ENCODE measurements around the gene MLLT3.

MLLT3 gene

DNA sequence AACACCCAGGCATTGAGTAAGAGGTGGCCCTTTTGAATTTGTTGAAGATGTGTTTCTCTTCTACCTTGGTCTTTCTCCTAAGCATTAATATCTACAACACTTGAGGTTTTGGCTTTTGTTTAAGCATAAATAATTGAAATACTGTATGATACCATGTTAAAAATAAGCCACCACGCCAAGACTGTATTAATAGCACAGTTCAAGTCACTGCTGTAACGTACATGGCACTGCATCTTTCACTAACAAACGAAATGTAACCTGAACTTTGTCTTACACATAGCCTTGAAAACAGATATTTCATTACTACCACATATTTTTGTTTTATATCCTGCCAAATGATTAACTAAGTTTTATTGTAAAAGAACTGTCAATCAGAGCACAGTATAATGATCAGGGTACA is 112.8 kb downstream of the MLLT3 start:
- DNase-seq (ENCODE audit: low read depth) = no peak

DNA sequence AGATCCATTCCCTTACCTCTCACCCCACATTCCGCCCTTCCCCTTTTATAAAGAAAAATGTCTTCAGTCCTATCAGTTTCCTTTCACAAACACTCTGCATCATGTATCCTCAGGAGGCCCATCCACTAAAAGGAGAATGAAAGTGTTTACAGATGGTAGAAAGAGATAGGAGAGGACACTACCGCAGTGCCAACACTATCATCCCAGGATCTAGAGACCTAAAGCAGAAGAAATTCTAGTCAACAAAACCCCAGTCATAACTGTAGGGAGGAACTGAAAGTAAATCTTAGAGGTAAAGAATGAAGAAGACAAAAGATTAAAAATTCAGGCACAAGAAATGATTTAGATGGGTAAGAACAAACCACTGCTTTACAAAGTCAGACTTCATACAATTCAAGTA is 114.1 kb downstream of the MLLT3 start:
- DNase-seq (ENCODE audit: low read depth) = no peak

DNA sequence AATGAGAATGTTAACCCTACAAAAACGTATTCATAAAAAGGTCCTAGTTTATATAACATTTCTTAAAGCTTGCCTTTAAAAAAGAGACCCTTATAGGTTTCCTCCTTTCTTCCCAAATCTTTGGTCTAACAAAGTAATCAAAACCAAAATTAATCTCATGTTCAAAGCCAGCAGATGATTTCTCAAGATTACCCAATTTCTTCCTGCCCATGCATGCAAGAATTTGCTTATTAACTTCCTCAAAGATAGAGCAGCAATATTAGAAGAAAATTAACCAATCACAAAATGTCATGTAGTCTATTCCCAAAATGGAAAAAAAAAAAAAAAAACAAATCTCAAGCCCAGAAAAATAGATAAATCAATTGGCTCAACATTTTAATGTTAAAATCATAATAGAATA is 114.9 kb downstream of the MLLT3 start:
- no peak for DNase-seq (ENCODE audit: low read depth)

DNA sequence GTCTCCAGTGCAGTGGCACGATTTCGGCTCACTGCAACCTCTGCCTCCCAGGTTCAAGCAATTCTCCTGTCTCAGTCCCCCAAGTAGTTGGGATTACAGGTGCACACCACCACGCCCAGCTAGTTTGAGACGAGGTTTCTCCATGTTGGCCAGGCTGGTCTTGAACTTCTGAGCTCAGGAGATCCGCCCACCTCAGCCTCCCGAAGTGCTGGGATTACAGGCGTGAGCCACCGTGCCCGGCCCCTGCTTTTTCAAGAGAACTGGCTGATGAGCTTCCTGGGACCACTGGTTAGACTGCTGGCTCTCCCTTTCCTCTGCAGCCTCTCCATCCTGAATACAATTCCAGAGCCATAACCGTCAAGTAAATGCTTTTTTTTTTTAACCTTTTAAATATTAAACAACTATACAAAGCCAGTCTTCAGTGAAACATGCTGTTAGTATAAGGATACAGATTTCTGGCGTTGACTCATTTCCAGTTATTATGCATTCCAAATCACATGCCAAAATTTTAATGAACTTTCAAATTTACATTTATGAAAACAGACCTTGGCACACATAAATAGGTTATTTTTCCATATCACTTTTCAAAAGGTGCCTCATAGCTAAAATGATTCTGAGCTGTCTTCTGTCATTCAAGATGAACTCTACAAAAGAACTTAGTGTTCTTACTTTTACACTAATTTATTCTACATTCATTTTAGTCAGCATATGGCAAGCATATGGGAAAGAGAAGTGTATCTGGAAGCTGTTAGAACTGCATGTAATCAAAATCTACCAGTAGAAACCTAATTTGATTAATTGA is 116.0 kb downstream of the MLLT3 start:
- DNase-seq (ENCODE audit: low read depth) = no peak

DNA sequence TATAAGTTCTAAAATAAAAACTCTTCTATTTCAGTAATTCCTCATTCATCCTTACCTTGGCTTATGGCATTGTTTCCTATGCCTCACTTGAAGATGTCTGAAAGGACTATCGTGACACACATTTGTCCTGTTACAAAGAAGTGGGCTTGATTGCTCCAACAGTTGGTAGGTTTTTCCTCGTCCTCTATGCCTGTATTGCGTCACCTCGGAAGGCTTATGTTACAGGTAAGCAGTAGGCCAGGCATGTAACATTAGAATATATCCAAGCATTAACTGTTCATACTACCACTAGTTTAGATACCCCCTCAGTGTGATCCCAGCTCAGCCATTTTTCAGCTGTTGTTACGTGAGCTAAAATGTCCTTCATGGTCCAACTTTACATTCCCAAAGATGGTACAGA is 116.7 kb downstream of the MLLT3 start:
- DNase-seq (ENCODE audit: low read depth) = no peak

DNA sequence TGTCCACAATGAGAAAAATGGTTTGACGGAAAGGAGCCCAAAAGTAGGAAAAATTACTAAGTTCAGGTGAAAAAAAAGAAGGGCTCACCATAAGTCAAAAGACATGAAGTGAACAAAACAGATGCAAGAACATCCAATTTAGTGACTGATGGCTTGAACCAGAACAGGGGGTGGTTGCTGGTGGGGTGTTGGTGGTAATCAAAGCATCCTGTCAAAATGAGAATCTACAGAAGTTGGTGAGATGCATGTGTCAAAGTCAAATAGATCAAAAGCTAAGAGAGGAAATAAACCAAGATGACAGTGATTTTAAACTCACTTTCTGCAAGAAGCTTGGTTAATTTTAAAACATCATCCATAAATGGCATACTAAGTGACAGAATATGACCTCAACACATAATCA is 117.4 kb downstream of the MLLT3 start:
- no peak for DNase-seq (ENCODE audit: low read depth)

DNA sequence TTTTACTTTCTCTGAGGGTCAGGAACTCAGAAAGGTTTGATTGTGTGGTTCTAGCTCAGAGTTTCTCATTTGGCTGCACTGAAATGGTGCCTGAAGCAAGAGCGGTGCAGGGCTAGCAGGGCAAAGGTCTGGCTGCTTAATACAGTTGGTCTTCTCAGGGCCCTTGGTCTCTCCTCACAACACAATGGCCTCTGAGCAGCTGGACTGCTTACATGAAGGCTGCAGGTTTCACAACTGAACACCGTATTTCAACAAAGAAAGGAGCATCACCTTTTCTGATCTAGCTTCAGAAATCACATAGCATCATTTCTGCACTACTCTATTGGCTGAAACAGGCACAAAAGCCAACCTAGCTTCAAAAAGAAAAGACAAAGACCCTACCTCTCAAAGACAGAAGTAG is 122.2 kb downstream of the MLLT3 start:
- no peak for DNase-seq (ENCODE audit: low read depth)

DNA sequence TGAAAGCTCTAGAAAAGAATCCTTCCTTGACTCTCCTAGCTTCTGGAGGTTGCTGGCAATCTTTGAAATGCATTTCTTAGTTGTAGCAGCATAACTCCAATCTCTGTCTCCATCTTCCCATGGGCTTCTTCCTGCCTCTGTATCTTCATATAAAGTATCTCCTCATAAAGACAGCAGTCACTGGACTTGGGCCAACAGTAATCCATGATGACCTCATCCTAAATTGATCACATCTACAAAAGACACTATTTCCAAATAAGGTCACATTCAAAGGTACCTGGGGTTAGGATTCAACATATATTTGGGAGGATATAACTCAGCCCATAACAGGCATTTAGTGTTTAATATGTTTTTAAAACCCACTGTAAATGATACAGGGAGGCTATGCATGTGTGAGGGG is 123.3 kb downstream of the MLLT3 start:
- DNase-seq (ENCODE audit: low read depth) = no peak

DNA sequence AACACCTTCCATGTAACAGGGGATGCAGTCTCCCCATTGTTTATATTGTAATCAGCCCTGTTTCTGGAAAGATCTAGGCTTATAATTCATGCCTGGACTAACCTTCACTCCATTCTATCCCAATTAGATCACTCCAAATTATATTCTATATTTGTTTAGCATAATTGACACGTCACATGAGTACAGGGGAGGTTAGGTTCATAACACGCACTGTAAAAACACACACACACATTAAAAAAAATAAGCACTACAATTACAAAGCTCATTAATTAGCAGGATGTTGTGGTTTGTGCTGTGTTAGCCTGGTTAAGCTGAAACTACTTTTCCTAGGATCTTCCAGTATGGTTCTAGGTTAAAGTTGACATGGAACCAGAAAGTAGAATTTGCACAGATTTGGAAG is 126.0 kb downstream of the MLLT3 start:
- DNase-seq (ENCODE audit: low read depth) = no peak

DNA sequence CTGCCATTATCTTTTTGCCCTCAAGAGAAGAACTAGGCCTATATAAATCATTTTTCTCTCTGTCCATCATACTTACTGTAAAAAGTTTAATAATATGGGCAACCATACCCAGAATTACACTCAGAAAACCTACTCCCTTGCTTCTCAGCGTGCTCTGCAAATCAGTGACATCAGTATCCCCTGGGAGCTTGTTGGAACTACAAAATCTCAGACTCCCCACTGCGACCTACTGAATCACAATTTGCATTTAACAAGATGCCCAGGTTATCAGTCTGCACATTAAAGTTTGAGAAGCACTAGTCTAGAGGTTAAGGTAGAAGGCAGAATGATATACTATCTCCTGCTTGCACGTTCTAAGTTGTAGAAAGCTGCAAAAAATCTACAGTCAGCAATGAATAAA is 127.2 kb downstream of the MLLT3 start:
- no peak for DNase-seq (ENCODE audit: low read depth)

DNA sequence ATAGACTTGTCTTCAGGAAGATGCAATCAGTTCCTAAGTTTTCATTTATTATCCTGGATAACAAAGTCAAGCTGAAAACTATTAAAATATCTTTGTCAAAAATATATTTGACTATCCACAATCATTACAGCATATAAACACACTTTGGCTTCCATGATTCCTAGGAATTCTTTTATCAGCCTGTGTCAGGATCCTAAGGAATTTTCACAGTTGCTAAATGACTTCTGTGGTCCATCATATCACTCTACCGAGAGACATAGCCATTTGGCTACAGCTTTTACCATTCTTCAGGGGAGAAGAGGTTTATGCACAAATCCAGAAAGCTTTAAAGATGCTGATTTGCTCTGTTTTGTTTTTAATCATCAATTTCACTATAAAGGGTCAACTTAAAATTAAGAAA is 128.3 kb downstream of the MLLT3 start:
- DNase-seq (ENCODE audit: low read depth) = no peak

DNA sequence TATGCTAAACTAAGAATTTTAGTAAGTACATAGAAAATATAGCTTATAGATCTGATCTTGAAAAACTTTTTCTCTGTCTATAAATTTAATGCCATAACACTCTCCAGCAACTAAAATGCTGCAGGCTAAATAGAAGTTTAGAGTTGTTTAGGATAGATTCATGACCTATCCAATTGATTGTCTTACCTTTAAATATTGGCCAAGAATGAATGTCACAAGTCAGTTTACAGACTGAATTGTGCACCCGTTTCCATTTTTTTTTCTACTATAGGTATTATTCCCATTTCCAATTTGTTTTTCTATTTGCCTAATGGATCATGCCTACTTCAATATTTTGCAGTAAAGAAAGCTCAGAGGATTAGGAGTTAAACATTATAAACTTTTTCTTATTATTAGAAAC is 129.5 kb downstream of the MLLT3 start:
- no peak for DNase-seq (ENCODE audit: low read depth)

DNA sequence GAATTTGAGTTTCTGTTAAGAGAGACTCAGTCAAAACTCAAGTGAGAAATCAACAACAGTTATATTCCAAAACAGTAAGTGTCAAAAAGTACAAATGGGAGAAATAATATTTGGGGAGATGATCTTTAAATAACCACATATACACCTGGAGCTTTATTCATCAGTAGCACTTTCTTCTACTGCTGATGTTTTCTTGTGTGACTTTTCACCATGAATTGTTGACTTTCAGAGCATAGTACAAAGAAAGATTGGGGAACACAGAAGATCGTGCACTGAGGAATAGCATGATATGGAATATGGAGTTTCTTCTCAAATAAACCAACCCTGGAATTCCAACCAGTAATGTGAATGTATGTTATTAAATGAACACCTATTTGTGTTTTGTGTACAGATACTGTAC is 130.7 kb downstream of the MLLT3 start:
- DNase-seq (ENCODE audit: low read depth) = no peak

DNA sequence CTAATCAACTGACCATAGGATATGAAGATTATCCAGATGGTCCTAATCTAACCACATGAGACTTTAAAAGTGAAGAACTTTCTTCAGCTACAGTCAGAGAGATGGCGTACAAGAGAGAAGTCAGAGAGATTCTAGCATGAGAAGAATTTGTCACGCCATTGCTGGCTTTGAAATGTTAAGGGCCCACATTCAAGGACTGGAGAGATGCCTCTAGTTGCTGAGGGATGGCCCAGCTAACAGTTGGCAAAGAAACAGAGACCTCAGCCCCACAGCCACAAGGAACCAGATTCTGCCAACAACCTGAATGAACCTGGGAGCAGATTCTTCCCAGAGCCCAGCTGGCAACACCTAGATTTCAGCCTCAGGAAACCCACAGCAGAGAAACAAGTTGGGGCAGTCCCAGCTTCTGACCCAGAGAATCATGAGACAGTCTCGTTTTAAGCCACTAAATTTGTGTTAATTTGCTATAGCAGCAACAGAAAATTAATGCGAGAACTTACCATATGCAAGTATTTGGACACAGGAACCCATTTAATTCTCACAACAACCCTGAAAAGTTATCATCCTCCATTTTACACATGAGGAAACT is 132.0 kb downstream of the MLLT3 start:
- no peak for DNase-seq (ENCODE audit: low read depth)

DNA sequence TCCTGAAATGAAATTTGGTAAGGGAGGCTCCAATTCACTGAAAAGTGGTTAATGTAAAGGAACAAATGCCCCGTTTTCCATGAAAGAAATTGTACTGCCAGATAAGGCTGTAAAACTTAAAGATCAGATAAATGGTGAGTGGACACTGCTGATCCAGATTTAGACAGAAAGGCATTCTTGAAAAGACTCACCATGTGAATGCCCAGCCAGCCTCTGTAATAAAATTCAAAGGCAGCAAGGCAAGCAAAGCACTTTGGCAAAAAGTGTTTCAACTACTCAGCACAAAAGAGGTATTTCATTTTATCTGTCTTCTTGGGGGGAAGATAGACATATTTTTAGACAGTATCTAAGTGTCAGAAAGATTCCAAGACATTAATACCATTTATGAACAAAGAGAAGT is 133.6 kb downstream of the MLLT3 start:
- no peak for DNase-seq (ENCODE audit: low read depth)

DNA sequence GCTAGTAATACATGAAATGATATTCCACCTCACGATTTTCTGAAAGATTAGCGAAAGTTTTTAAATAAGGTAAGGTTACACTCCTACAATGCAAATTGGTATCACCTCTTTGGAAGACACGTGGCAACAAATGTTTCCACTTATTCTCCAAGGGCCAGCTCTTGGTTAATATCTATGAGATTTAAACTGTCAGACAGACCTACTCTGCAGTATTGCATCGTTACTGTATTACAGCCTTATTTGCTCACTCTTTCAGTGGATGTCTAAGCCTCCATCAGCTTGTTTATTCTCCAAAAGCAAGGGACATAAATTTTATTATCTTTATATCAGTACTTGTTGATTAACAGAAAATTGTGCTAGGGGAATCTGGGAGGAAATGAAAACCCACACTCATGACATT is 135.7 kb downstream of the MLLT3 start:
- no peak for DNase-seq (ENCODE audit: low read depth)

DNA sequence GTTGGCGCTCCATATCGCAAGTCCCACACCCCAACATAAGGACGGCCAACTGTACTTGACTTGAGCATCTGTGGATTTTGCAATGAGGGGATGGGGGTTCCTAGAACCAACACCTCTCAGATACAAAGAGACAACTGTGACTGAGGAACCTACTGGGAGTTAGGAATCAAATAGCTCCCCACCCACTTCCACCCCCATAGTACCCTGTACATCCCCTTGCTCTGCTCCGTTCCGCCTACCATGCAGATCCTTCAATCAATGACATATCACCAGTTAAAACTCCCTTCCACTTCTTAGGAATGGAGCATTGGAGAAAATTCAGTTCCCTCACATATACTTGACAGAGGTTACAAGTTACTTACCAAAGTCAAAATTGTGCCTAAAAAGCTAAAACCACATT is 140.9 kb downstream of the MLLT3 start:
- no peak for DNase-seq (ENCODE audit: low read depth)

DNA sequence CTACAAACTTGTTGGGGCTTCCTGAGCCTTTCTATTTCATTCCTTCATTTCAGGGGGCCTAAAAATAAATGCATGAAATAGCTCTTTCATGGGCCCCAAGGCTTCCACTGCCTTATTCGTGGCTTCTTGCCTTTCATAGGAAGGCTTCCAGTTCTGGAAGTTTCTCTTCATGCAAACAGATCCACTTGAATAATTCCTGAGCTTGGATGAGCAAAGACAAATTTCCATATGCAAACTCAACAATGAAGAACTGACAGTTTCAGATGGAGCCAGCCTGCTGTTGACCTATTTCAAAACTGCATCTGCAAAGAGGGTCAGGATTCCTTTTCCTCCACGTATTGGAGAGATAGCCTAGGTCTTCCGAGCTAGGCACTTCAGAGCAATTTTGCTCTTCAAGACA is 142.1 kb downstream of the MLLT3 start:
- no peak for DNase-seq (ENCODE audit: low read depth)

DNA sequence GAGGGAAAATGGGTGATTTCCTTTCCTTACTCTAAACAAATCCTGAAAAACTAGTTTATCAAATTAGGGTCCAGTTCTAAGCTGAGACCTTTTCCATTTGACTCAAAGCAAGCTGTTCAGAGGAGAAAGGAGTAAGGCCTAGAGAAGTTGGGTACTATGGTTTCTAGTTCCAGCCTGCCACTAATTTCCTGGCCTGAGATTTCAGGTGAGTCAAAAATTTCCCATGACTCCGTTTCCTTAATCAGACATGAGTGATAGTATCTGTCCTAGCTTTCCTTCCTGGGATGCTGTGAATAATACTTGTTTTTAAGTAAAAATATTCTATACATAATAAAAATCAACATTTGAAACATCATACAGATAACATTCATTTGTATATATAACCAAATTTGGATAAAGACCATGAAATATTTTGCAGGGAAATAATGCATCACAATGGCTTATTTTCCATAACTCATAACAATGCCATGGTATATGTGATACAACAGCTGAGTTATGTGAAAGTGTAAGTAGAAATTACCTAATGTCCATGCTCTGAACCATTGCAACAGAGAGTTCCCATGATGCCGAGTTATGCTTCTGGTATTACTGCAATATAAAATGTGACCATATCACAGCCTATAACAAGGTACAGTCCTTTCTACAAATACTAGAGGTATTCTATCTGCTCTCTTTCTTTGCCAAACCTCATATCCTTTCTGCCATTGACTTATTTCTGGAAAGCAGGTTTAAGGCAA is 142.7 kb downstream of the MLLT3 start:
- DNase-seq (ENCODE audit: low read depth) = no peak

DNA sequence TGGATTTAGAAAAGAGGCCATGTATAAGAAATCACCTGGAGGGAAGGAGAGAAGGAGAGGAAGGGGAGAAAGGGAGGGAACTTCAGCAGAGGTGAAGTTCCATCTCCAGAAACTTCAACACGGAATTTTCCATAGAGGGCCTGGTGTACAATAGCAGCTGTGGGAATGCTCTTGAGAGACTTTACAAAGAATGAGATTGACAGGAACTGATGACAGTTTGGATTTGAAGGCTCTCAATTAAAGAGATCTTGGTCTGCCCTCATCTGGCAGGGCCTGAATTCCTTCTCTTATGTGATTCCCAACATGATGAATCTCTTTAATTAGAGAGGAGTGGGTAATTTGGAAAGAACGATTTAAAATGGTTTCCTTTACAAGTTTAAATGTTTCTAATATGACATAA is 143.5 kb downstream of the MLLT3 start:
- no peak for DNase-seq (ENCODE audit: low read depth)

DNA sequence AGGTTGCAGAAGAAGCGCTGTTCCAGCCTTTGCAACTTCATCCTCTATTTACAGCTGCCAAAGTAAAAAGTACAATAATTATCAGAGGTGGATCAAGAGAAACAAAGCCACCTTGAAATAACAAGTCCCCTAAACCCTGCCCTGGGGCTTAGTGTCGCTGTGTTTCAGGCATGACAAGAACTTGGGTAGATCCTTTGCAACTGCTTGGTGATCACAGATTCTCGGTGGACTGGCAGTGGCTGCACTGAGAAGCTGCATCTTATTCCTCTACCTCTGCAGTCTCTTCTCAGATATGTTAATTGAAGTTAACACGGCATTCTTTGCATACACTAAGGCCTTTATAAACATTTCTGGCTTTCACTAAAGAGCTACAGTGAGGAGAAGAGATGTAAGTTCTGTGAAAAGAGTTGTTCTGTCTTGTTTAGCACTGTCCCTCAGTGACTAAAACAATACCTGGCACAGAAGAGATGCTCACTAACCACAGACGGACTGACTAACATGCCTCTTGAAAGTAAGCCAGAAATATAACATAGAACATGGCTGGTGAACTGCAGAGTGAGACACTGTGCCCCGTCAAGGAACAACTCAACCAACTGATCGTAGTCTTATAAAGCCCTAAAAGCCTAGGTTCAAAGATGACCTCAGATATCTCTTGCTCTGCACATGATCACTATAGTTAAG is 144.2 kb downstream of the MLLT3 start:
- DNase-seq (ENCODE audit: low read depth) = no peak

DNA sequence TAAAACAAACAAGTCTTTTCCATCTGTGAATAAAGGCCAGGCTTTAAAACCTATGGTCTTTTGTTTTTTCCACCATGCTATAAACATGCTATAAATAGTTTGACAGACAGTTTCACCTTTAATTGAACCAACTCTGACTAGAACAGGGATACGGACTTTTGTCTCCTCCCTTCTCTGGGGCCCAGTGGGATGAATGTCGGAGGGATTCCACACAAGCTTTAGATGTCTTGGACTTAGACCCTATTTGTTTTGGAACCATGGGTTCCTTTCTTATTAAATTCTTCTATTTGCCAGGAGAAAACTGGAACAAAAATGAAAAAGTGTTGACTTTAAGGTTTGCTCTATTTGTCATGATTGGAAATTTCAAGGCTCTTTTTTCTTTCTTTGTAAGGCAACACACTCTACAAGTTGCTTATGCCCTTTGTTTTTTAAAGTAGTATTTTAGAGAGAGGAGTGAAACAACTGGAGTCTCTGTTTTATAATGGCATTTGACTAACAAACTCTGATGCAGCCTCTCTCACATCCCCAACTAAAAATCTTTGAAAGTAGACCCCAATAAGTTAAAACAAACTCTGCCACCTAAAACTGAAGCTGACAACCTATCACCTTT is 145.3 kb downstream of the MLLT3 start:
- no peak for DNase-seq (ENCODE audit: low read depth)
